Gastrocnemius medialis (tissue), 4 donors: ENCODE measurements around the gene PPP1R8.
"Not testable (repeated sequence)": the region's sequence is repeated elsewhere in the genome, so short reads cannot be mapped to it uniquely, and the experiment has no call there.

Experiments used
- CTCF ChIP-seq, 5 experiments: fragments of 450-650 bp in 3 of 5; fragments of 200-600 bp in 2 of 5; sonication (generic) in 2 of 5; IDR thresholded peaks in 4 of 5; conservative IDR thresholded peaks in 1 of 5; 1 replicate in 4 of 5; 2 replicates in 1 of 5; pipeline ENCODE4 v1.5.1; 2016 to 2019; ENCODE audit warnings: antibody characterized with exemption in 5 of 5, mild to moderate bottlenecking in 3 of 5, moderate library complexity in 3 of 5
- POLR2A ChIP-seq, 2 donors: fragments of 450-650 bp; IDR thresholded peaks; one replicate each; pipeline ENCODE4 v1.6.1; 2017; ENCODE audit warnings: antibody characterized with exemption in 2 of 2, mild to moderate bottlenecking in 2 of 2, moderate library complexity in 2 of 2

GRCh38 chr1:27871076-27871475 is 40.5 kb downstream of the PPP1R8 start:
- not testable (repeated sequence) for TF ChIP-seq CTCF (IDR thresholded peaks at IDR 0.05 in 4 of 5, conservative IDR thresholded peaks at IDR 0.05 in 1 of 5); POLR2A (IDR thresholded peaks at IDR 0.05)
